H1 (cell line): Measurements from ENCODE around the gene CCDC180. TPM values are rescaled to one million over a fixed set of nuclear protein-coding genes. Genes with fewer than 3 reads are reported as not detected.

Source experiments
- CTCF ChIA-PET: fragments of 300-600 bp; sonication (Branson Sonifier 250); formaldehyde crosslinking; loops from one replicate; lab custom pipeline; 2021; ENCODE audit not compliant: partially characterized antibody; lab: Charles Lee
- POLR2A ChIA-PET: fragments of 300-600 bp; sonication (Branson Sonifier 250); formaldehyde crosslinking; loops from one replicate; lab custom pipeline; 2021; ENCODE audit warnings: inconsistent platforms; ENCODE audit not compliant: partially characterized antibody; lab: Charles Lee
- DNase-seq, 2 experiments: peaks; one replicate each; pipeline versions ENCODE4 v3.0.0 to v3.0.0-alpha.2; 2010 to 2022; ENCODE audit warnings: low spot score in 2 of 2, low read depth in 1 of 2, mixed read lengths in 1 of 2
- FAIRE-seq: peaks from 2 replicates; lab custom pipeline; 2011; peaks lifted over from hg19 to GRCh38; lab: Jason Lieb, UNC
- H2AFZ ChIP-seq: 2 replicates; pipeline ENCODE4 v1.8.1; 2012; ENCODE audit warnings: low read length, inconsistent platforms
- H2AK5ac ChIP-seq: 2 replicates; pipeline ENCODE4 v1.6.1; 2013; ENCODE audit warnings: low read depth, low read length
- H2BK120ac ChIP-seq: replicated peaks from 2 replicates; pipeline ENCODE3; 2013; ENCODE audit warnings: low read depth, low read length, inconsistent platforms
- H2BK12ac ChIP-seq: 2 replicates; pipeline ENCODE4 v1.6.1; 2013; ENCODE audit warnings: low read depth, low read length
- H2BK15ac ChIP-seq: 2 replicates; pipeline ENCODE4 v1.6.1; 2013; ENCODE audit warnings: low read length
- H2BK20ac ChIP-seq: 2 replicates; pipeline ENCODE4 v1.6.1; 2013; ENCODE audit warnings: low read length
- H2BK5ac ChIP-seq: 2 replicates; pipeline ENCODE4 v1.6.1; 2013; ENCODE audit warnings: low read depth, low read length
- H3K14ac ChIP-seq: 2 replicates; pipeline ENCODE4 v1.6.1; 2013; ENCODE audit warnings: inconsistent platforms; ENCODE audit not compliant: insufficient read length
- H3K18ac ChIP-seq: 2 replicates; pipeline ENCODE4 v1.6.1; 2013; ENCODE audit warnings: low read length; ENCODE audit errors: extremely low read depth
- H3K23ac ChIP-seq: 2 replicates; pipeline ENCODE4 v1.6.1; 2013; ENCODE audit warnings: inconsistent platforms; ENCODE audit not compliant: insufficient read length
- H3K23me2 ChIP-seq: 2 replicates; pipeline ENCODE4 v1.6.1; 2013; ENCODE audit warnings: low read depth, low read length
- H3K27ac ChIP-seq: 2 replicates; pipeline ENCODE4 v1.6.1; 2011; ENCODE audit warnings: low read depth, low read length, inconsistent platforms
- H3K27me3 ChIP-seq, 4 experiments: replicated peaks in 1 of 4; 1 replicate in 1 of 4; 2 replicates in 3 of 4; pipeline versions ENCODE4 v1.6.1 to v1.8.1; 2011 to 2013; ENCODE audit warnings: low read length in 3 of 4, mild to moderate bottlenecking in 3 of 4, inconsistent platforms in 2 of 4, mixed read lengths in 2 of 4, moderate library complexity in 1 of 4; ENCODE audit not compliant: control insufficient read depth in 3 of 4, insufficient read depth in 3 of 4; ENCODE audit errors: extremely low read depth in 1 of 4
- H3K36me3 ChIP-seq, 4 experiments: 2 replicates each; pipeline versions ENCODE4 v1.6.1 to v1.8.1; 2011 to 2013; ENCODE audit warnings: mild to moderate bottlenecking in 4 of 4, low read length in 3 of 4, moderate library complexity in 2 of 4, control low read depth in 1 of 4, inconsistent platforms in 1 of 4; ENCODE audit not compliant: insufficient read depth in 4 of 4, control insufficient read depth in 2 of 4
- H3K4ac ChIP-seq: replicated peaks from 2 replicates; pipeline ENCODE3; 2013; ENCODE audit warnings: low read length, low read depth, mixed read lengths, inconsistent platforms; ENCODE audit not compliant: insufficient read length
- H3K4me1 ChIP-seq, 4 experiments: replicated peaks in 1 of 4; 1 replicate in 1 of 4; 2 replicates in 3 of 4; pipeline versions ENCODE4 v1.6.1 to v1.8.1; 2011 to 2013; ENCODE audit warnings: low read length in 3 of 4, inconsistent platforms in 2 of 4, mixed read lengths in 1 of 4; ENCODE audit not compliant: insufficient read depth in 4 of 4, control insufficient read depth in 3 of 4
- H3K4me2 ChIP-seq, 2 experiments: 2 replicates each; pipeline versions ENCODE4 v1.6.1 to v1.8.1; 2011 to 2013; ENCODE audit warnings: low read depth in 2 of 2, low read length in 2 of 2, control low read depth in 1 of 2, inconsistent platforms in 1 of 2, mild to moderate bottlenecking in 1 of 2; ENCODE audit not compliant: insufficient read depth in 1 of 2
- H3K4me3 ChIP-seq, 4 experiments: fragments of 200-600, 300-600 bp in 1 of 4; sonication (generic), shearing (Covaris generic), sonication (Bioruptor Twin) in 1 of 4; 2 replicates each; pipeline versions ENCODE4 v1.5.1 to v1.8.1; 2011 to 2016; ENCODE audit warnings: low read length in 4 of 4, low read depth in 3 of 4, control low read depth in 2 of 4, inconsistent platforms in 2 of 4, mild to moderate bottlenecking in 2 of 4, mixed read lengths in 1 of 4, moderate library complexity in 1 of 4; ENCODE audit not compliant: insufficient read depth in 2 of 4; ENCODE audit errors: extremely low read depth in 1 of 4
- H3K56ac ChIP-seq: replicated peaks from 2 replicates; pipeline ENCODE3; 2013; ENCODE audit warnings: low read depth, mild to moderate bottlenecking, mixed read lengths, low read length, inconsistent platforms; ENCODE audit not compliant: insufficient read length
- H3K79me1 ChIP-seq: 2 replicates; pipeline ENCODE4 v1.6.1; 2013; ENCODE audit warnings: low read depth, low read length, control low read depth
- H3K79me2 ChIP-seq, 2 experiments: 2 replicates each; pipeline versions ENCODE4 v1.6.1 to v1.8.1; 2012 to 2013; ENCODE audit warnings: low read length in 2 of 2, mild to moderate bottlenecking in 2 of 2, inconsistent platforms in 1 of 2; ENCODE audit not compliant: insufficient read depth in 2 of 2, control insufficient read depth in 1 of 2
- H3K9ac ChIP-seq, 4 experiments: replicated peaks in 1 of 4; 1 replicate in 1 of 4; 2 replicates in 3 of 4; pipeline versions ENCODE4 v1.6.1 to v1.8.1; 2011 to 2013; ENCODE audit warnings: low read depth in 3 of 4, low read length in 3 of 4, control low read depth in 2 of 4, mild to moderate bottlenecking in 2 of 4, moderate library complexity in 2 of 4, inconsistent platforms in 1 of 4; ENCODE audit errors: extremely low read depth in 1 of 4
- H3K9me3 ChIP-seq, 2 experiments: 2 replicates each; pipeline versions ENCODE4 v1.6.1 to v1.8.1; 2012 to 2013; ENCODE audit warnings: mild to moderate bottlenecking in 2 of 2, moderate library complexity in 2 of 2, control low read depth in 1 of 2, inconsistent platforms in 1 of 2, low read depth in 1 of 2, low read length in 1 of 2, mixed read lengths in 1 of 2; ENCODE audit not compliant: insufficient read depth in 2 of 2
- H4K20me1 ChIP-seq, 2 experiments: replicated peaks in 1 of 2; 2 replicates each; pipeline versions ENCODE3 to v1.8.1; 2011 to 2013; ENCODE audit warnings: inconsistent platforms in 2 of 2, low read length in 2 of 2, mild to moderate bottlenecking in 1 of 2; ENCODE audit not compliant: insufficient read depth in 2 of 2, control insufficient read depth in 1 of 2
- H4K5ac ChIP-seq: 2 replicates; pipeline ENCODE4 v1.6.1; 2013; ENCODE audit warnings: low read length, low read depth, mixed read lengths, inconsistent platforms; ENCODE audit not compliant: insufficient read length
- H4K8ac ChIP-seq: 2 replicates; pipeline ENCODE4 v1.8.0; 2013; ENCODE audit warnings: mild to moderate bottlenecking, moderate library complexity, low read length, inconsistent platforms; ENCODE audit not compliant: insufficient read depth; ENCODE audit errors: extremely low read depth
- H4K91ac ChIP-seq: replicated peaks from 2 replicates; pipeline ENCODE3; 2013; ENCODE audit warnings: low read length, mixed read lengths, inconsistent platforms; ENCODE audit not compliant: insufficient read length
- GTF2F1 ChIP-seq: IDR thresholded peaks from 2 replicates; pipeline ENCODE4 v1.6.1; 2012; ENCODE audit warnings: low read depth, low read length, improper control_type of control experiment, borderline replicate concordance
- KDM5A ChIP-seq: fragments of 200-600 bp; IDR thresholded peaks from 2 replicates; pipeline ENCODE4 v1.7.1; 2012; ENCODE audit warnings: mild to moderate bottlenecking, low read length, inconsistent platforms, mixed read lengths
- RBBP5 ChIP-seq: IDR thresholded peaks from 2 replicates; pipeline ENCODE4 v1.7.1; 2012; ENCODE audit warnings: low read depth, mild to moderate bottlenecking, inconsistent platforms, low read length, moderate library complexity, borderline replicate concordance
- WGBS, 2 experiments: shearing (Covaris generic) in 1 of 2; methylation state at CpG; one replicate each; pipeline versions ENCODE4 v1.1.6 to v1.1.7; 2013 to 2015; ENCODE audit warnings: low lambda C conversion rate in 2 of 2, mixed read lengths in 2 of 2, inconsistent platforms in 1 of 2, low coverage in 1 of 2, missing lambda C conversion rate in 1 of 2; ENCODE audit not compliant: insufficient replicate concordance in 2 of 2, insufficient coverage in 1 of 2, insufficient read length in 1 of 2; ENCODE audit errors: extremely low coverage in 1 of 2, missing lambda C conversion rate in 1 of 2; 5-methylcytosine and 5-hydroxymethylcytosine counted together
- polyA plus RNA-seq, 7 experiments: library from polyadenylated mRNA; depleted of rRNA in 3 of 7; stranded (reverse) in 5 of 7; unstranded in 2 of 7; fragments of >200 nt in 5 of 7; fragments of 200-250 nt in 2 of 7; gene quantifications; 1 replicate in 5 of 7; 2 replicates in 1 of 7; 4 replicates in 1 of 7; pipeline versions ENCODE4 v1.2.1 to v1.2.3, GENCODE V29; 2011 to 2013; ENCODE audit warnings: missing spikeins in 2 of 7, mixed read lengths in 2 of 7
- total RNA-seq: library from RNA; stranded (reverse); fragmentation: NEBNext Ultra II Directional; extraction: Animal tissue kit (Norgen Biotek cat#: 25700); gene quantifications from 2 replicates; pipeline ENCODE4 v1.2.1, GENCODE V29; 2021

CCDC180 gene
- total and polyA plus RNA-seq, 2 of the 8 experiments (the other 6 are each of a cell fraction or from before 2014, with no cell fraction given) = 2.6 to 8.2 TPM

- no peak for FAIRE-seq
These were observed 5.1 kb downstream of the CCDC180 start for GRCh38 chr9:97312556-97312955.

More at GRCh38 chr9:97312556-97312955, 5.1 kb downstream of the CCDC180 start:
- Histone ChIP-seq H2BK20ac (no peak overlapping the region), H3K27ac (no peak overlapping the region), H3K4me2 (no peak overlapping the region), H3K36me3 (peaks cover 0 to 18% (median 4%) of the 10 kb centered on the region in 4 experiments; a peak in 7 of 8 replicates), H3K4me3 (no peak overlapping the region), H3K4me1 (peaks cover 0 to 3% (median 0%) of the 10 kb centered on the region in 4 experiments; a peak in 1 of 7 replicates), H3K18ac (no peak overlapping the region), H3K79me2 (no peaks in the 10 kb centered on the region), H2BK15ac (no peak overlapping the region), H3K4ac (no peak overlapping the region), H2AFZ (no peak overlapping the region), H4K8ac (no peak overlapping the region), H3K14ac (no peak overlapping the region), H3K23ac (no peak overlapping the region), H2AK5ac (no peak overlapping the region), H3K27me3 (no peaks in the 10 kb centered on the region), H2BK120ac (no peak overlapping the region), H2BK5ac (no peak overlapping the region), H3K79me1 (no peaks in the 10 kb centered on the region), H3K56ac (no peak overlapping the region), H4K20me1 (peaks cover 0 to 2% of the 10 kb centered on the region in 2 experiments), H3K23me2 (no peaks in the 10 kb centered on the region), H2BK12ac (no peak overlapping the region), H4K5ac (no peak overlapping the region), H3K9ac (no peak overlapping the region), H4K91ac (no peak overlapping the region), H3K9me3 (no peaks in the 10 kb centered on the region)
- DNase-seq = no peak
- 94% methylated on average over 2 of the region's 5 CpGs; no CpG with 5 or more reads in 1 of the 2 experiments for WGBS, 2 experiments
- no peak for TF ChIP-seq RBBP5
- no peak for TF ChIP-seq KDM5A
- TF ChIP-seq GTF2F1 = no peak
- ChIA-PET POLR2A (no interaction called here), CTCF (interaction anchor here (1.7 to 2.0 kb wide), 2 partner anchors 13 to 85 kb away, joined by 3 to 6 read pairs; no protein-coding TSS in a partner anchor)
